HG02759 (cell line): ENCODE results near the gene MGAT5.

ENCODE experiments used
- ATAC-seq: cut with Tn5 transposase; IDR thresholded peaks from one replicate; pipeline ENCODE4 v1.9.1; 2021; ENCODE audit warnings: mild to moderate bottlenecking, moderate library complexity; ENCODE audit not compliant: unreplicated experiment

The MGAT5 gene

GRCh38 chr2:134253804-134254203 lies at the start of gene MGAT5:
TSS of gene MGAT5 (plus strand) at chr2:134254072. CDS start at chr2:134254404, 332 bp downstream.
- peak; percentile 7 for ATAC-seq

- ATAC-seq: no peak
Observed at GRCh38 chr2:134205087-134205486, 48.8 kb upstream of the MGAT5 start.

- ATAC-seq: no peak
Observed at GRCh38 chr2:134206031-134206430, 47.8 kb upstream of the MGAT5 start.

GRCh38 chr2:134206573-134206972 lies 47.3 kb upstream of the MGAT5 start:
- ATAC-seq: no peak

GRCh38 chr2:134207589-134208209 lies 46.2 kb upstream of the MGAT5 start:
- peak; percentile 83 for ATAC-seq

- ATAC-seq: no peak
Observed at GRCh38 chr2:134208825-134209224, 45.0 kb upstream of the MGAT5 start.

GRCh38 chr2:134212746-134213145 lies 41.1 kb upstream of the MGAT5 start:
- no peak for ATAC-seq

GRCh38 chr2:134216152-134216829 lies 37.6 kb upstream of the MGAT5 start:
- ATAC-seq: no peak

GRCh38 chr2:134217351-134217750 lies 36.5 kb upstream of the MGAT5 start:
- no peak for ATAC-seq

GRCh38 chr2:134217924-134218323 lies 35.9 kb upstream of the MGAT5 start:
- ATAC-seq: peak; percentile 63

GRCh38 chr2:134218414-134218813 lies 35.5 kb upstream of the MGAT5 start:
- peak; percentile 22 for ATAC-seq

GRCh38 chr2:134218930-134219658 lies 34.8 kb upstream of the MGAT5 start:
- peak; percentile 67 for ATAC-seq

GRCh38 chr2:134220344-134220974 lies 33.4 kb upstream of the MGAT5 start:
- no peak for ATAC-seq

- ATAC-seq: no peak
Observed at GRCh38 chr2:134224005-134224404, 29.9 kb upstream of the MGAT5 start.

- no peak for ATAC-seq
Observed at GRCh38 chr2:134225173-134225572, 28.7 kb upstream of the MGAT5 start.

GRCh38 chr2:134225841-134226240 lies 28.0 kb upstream of the MGAT5 start:
- ATAC-seq: no peak

- no peak for ATAC-seq
Observed at GRCh38 chr2:134226601-134227000, 27.3 kb upstream of the MGAT5 start.

GRCh38 chr2:134227666-134228065 lies 26.2 kb upstream of the MGAT5 start:
- ATAC-seq: no peak

- ATAC-seq: no peak
Observed at GRCh38 chr2:134228493-134228903, 25.4 kb upstream of the MGAT5 start.

GRCh38 chr2:134229540-134229939 lies 24.3 kb upstream of the MGAT5 start:
- ATAC-seq: no peak

GRCh38 chr2:134230885-134231284 lies 23.0 kb upstream of the MGAT5 start:
- no peak for ATAC-seq
